OCI-LY7 (cell line): ENCODE data around the gene CDH22. TPM values are rescaled to one million over a fixed set of nuclear protein-coding genes. Genes with fewer than 3 reads are reported as not detected.

Experiments used
- BruUV-seq: library from RNA; stranded (reverse); fragments of 400-500 nt; replicated peaks from 2 replicates; lab custom pipeline; 2021; lab: Mats Ljungman, UMichigan
- CTCF ChIA-PET: fragments of 300-600 bp; sonication (Branson Sonifier 250); formaldehyde crosslinking; loops from one replicate; lab custom pipeline; 2022; ENCODE audit warnings: antibody characterized with exemption; ENCODE audit not compliant: unreplicated experiment; lab: Charles Lee
- POLR2A ChIA-PET: fragments of 300-600 bp; sonication (Branson Sonifier 250); formaldehyde crosslinking; loops from one replicate; lab custom pipeline; 2022; ENCODE audit warnings: antibody characterized with exemption; lab: Charles Lee
- DNase-seq: peaks from one replicate; pipeline ENCODE4 v3.0.0-alpha.2; 2015; ENCODE audit warnings: low spot score
- H2AFZ ChIP-seq: fragments of 200-600 bp; sonication (generic), shearing (Covaris generic); 2 replicates; pipeline ENCODE4 v1.6.1; 2014; ENCODE audit warnings: mild to moderate bottlenecking, antibody characterized with exemption, low read length, moderate library complexity
- H3K27ac ChIP-seq: fragments of 200-600 bp; sonication (generic); 2 replicates; pipeline ENCODE4 v1.5.1; 2014; ENCODE audit warnings: mixed run types, low read depth, mild to moderate bottlenecking, moderate library complexity, low read length, inconsistent platforms; ENCODE audit not compliant: poor library complexity, severe bottlenecking
- H3K36me3 ChIP-seq: fragments of 200-600 bp; sonication (generic); 2 replicates; pipeline ENCODE4 v1.6.1; 2014; ENCODE audit warnings: mild to moderate bottlenecking, antibody characterized with exemption, low read length, moderate library complexity, mixed read lengths; ENCODE audit not compliant: insufficient read depth
- H3K4me1 ChIP-seq: fragments of 200-600 bp; sonication (generic); 2 replicates; pipeline ENCODE4 v1.5.1; 2014; ENCODE audit warnings: mild to moderate bottlenecking, low read length; ENCODE audit not compliant: insufficient read depth, poor library complexity, severe bottlenecking
- H3K4me2 ChIP-seq: fragments of 200-600 bp; sonication (generic); 2 replicates; pipeline ENCODE4 v1.6.1; 2014; ENCODE audit warnings: mild to moderate bottlenecking, low read length
- H3K4me3 ChIP-seq: fragments of 200-600 bp; sonication (generic); 2 replicates; pipeline ENCODE4 v1.5.1; 2014; ENCODE audit warnings: mild to moderate bottlenecking, low read depth, low read length; ENCODE audit not compliant: poor library complexity, severe bottlenecking
- H3K79me2 ChIP-seq: fragments of 200-600 bp; sonication (generic); 2 replicates; pipeline ENCODE4 v1.6.1; 2016; ENCODE audit warnings: low read depth, mild to moderate bottlenecking, low read length, moderate library complexity, mixed read lengths; ENCODE audit not compliant: insufficient read depth
- H3K9me2 ChIP-seq: fragments of 200-600 bp; sonication (generic); 2 replicates; pipeline ENCODE4 v1.6.1; 2016; ENCODE audit warnings: mild to moderate bottlenecking, low read length, mixed read lengths; ENCODE audit not compliant: insufficient read depth
- H3K9me3 ChIP-seq: fragments of 200-600 bp; sonication (generic); 2 replicates; pipeline ENCODE4 v1.6.1; 2014; ENCODE audit warnings: mild to moderate bottlenecking, mixed run types, low read length, mixed read lengths
- H4K20me1 ChIP-seq: fragments of 200-600 bp; sonication (generic); 2 replicates; pipeline ENCODE4 v1.6.1; 2014; ENCODE audit warnings: mild to moderate bottlenecking, antibody characterized with exemption, low read length, moderate library complexity, mixed read lengths; ENCODE audit not compliant: insufficient read depth
- EZH2phosphoT487 ChIP-seq: fragments of 200-600 bp; sonication (generic); IDR thresholded peaks from 2 replicates; pipeline ENCODE4 v1.6.1; 2018; ENCODE audit warnings: low read depth, borderline replicate concordance, mild to moderate bottlenecking, mixed run types, antibody characterized with exemption, low read length, moderate library complexity, mixed read lengths
- intact Hi-C: fragments of 100-400 bp; cut with micrococcal nuclease; formaldehyde crosslinking; loops from one replicate; pipeline ENCODE4 v1.10.0; 2022; ENCODE audit not compliant: unreplicated experiment
- total RNA-seq, 2 experiments: library from RNA; depleted of rRNA in 1 of 2; stranded (reverse); fragments of >200 nt in 1 of 2; shearing (Covaris generic) in 1 of 2; gene quantifications; 2 replicates each; pipeline ENCODE4 v1.2.3, GENCODE V29; 2014 to 2022
- TF ChIP-seq, protein P1 (sequence below): fragments of 200-600 bp; sonication (generic); conservative IDR thresholded peaks from 2 replicates; pipeline ENCODE4 v1.5.1; 2014; ENCODE audit warnings: mild to moderate bottlenecking, antibody characterized with exemption, low read length, moderate library complexity, mixed read lengths

Gene CDH22
- total RNA-seq, 2 experiments from 2014 or later, result not detected

- Histone ChIP-seq H3K4me3 (no peak overlapping the region), H3K9me3 (no peaks in the 10 kb centered on the region), H3K27ac (no peak overlapping the region), H3K4me2 (no peak overlapping the region), H3K4me1 (no peaks in the 10 kb centered on the region), H2AFZ (no peak overlapping the region), H4K20me1 (no peaks in the 10 kb centered on the region), H3K79me2 (no peaks in the 10 kb centered on the region), H3K9me2 (no peaks in the 10 kb centered on the region), H3K36me3 (no peaks in the 10 kb centered on the region)
- POLR2A ChIA-PET, result no interaction called here
- TF ChIP-seq EZH2phosphoT487, result no peak
- TF ChIP-seq, protein P1, sequence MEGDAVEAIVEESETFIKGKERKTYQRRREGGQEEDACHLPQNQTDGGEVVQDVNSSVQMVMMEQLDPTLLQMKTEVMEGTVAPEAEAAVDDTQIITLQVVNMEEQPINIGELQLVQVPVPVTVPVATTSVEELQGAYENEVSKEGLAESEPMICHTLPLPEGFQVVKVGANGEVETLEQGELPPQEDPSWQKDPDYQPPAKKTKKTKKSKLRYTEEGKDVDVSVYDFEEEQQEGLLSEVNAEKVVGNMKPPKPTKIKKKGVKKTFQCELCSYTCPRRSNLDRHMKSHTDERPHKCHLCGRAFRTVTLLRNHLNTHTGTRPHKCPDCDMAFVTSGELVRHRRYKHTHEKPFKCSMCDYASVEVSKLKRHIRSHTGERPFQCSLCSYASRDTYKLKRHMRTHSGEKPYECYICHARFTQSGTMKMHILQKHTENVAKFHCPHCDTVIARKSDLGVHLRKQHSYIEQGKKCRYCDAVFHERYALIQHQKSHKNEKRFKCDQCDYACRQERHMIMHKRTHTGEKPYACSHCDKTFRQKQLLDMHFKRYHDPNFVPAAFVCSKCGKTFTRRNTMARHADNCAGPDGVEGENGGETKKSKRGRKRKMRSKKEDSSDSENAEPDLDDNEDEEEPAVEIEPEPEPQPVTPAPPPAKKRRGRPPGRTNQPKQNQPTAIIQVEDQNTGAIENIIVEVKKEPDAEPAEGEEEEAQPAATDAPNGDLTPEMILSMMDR, result no peak
- no peak for DNase-seq
- no TSS peak for BruUV-seq
- CTCF ChIA-PET, result no interaction called here
- intact Hi-C loops, result no loop called here
Measured at GRCh38 chr20:46265539-46265938, 42.8 kb downstream of the CDH22 start.

DNA sequence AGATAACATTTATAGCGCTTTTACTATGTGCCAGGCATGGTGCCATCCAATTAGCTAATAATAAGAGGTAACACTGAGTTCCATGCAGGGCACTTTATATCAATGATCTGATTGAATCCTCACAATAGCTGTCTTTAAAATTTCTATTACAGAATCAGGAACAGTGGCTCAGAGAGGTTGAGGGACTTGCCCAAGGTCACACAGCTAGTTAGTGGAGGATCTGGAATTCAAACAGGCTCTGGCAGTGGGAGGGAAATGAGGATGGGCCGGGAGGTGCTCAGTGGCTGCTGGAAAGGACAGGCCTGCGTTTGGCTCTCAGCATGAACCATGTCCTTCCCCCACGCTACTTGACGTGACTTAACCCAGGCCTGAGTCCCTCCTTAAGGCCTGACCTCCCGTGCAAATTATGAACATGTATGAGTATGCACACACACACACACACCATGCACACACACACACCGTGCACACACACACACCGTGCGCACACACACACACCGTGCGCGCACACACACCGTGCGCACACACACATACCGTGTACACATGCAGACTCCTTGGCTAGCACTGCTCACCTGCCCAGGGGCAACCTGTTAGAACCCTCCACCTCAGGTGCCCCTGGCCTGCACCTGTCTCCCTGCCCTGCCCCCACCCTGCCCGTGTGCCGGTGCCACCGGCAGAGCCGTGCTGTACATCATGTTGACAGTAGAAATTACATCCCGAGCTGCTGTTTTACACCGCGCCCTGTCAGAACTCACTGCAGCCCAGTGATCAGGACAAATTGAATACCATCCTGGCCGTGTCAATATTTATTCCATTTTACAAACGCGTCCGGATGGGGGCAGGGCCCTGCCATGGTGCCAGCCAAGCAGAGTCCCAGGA is 43.7 kb downstream of the CDH22 start:
- H3K9me2 ChIP-seq, result no peaks in the 10 kb centered on the region
- CTCF ChIA-PET, result no interaction called here
- H3K9me3 ChIP-seq, result no peaks in the 10 kb centered on the region
- no peak overlapping the region for H3K4me3 ChIP-seq
- no peaks in the 10 kb centered on the region for H3K79me2 ChIP-seq
- no peak overlapping the region for H2AFZ ChIP-seq
- intact Hi-C loops, result no loop called here
- TF ChIP-seq, protein P1, result no peak
- TF ChIP-seq EZH2phosphoT487, result no peak
- no peak overlapping the region for H3K27ac ChIP-seq
- no peaks in the 10 kb centered on the region for H3K4me1 ChIP-seq
- DNase-seq, result no peak
- no TSS peak for BruUV-seq
- H3K36me3 ChIP-seq, result no peaks in the 10 kb centered on the region
- POLR2A ChIA-PET, result no interaction called here
- no peak overlapping the region for H3K4me2 ChIP-seq
- H4K20me1 ChIP-seq, result no peaks in the 10 kb centered on the region
